GM12878 (cell line): Measurements from ENCODE around the gene CNKSR3. TPM values are rescaled to one million over a fixed set of nuclear protein-coding genes. Genes with fewer than 3 reads are reported as not detected.
A peak's percentile ranks its signal among the peaks of the same experiment; 100 is the strongest.

Source experiments
- ATAC-seq: fragments of 200-7000 bp; cut with Tn5 transposase; 3 replicates; pipeline ENCODE4 v1.9.1; 2020; ENCODE audit warnings: mild to moderate bottlenecking, moderate library complexity
- BruUV-seq: library from RNA; stranded (reverse); fragments of 400-500 nt; replicated peaks from 2 replicates; lab custom pipeline; 2021; lab: Mats Ljungman, UMichigan
- CTCF ChIA-PET: fragments of 300-600 bp; sonication (Branson Sonifier 250); formaldehyde crosslinking; extraction: SDS; loops from one replicate; lab custom pipeline; 2021; ENCODE audit warnings: inconsistent platforms; lab: Yijun Ruan, JAX
- POLR2A ChIA-PET: fragments of 350-600 bp; formaldehyde crosslinking; extraction: SDS; loops from one replicate; lab custom pipeline; 2021; ENCODE audit warnings: inconsistent platforms; lab: Charles Lee
- RAD21 ChIA-PET: fragments of 300-600 bp; sonication (Branson Sonifier 250); formaldehyde crosslinking; loops from one replicate; lab custom pipeline; 2023; ENCODE audit warnings: antibody characterized with exemption; ENCODE audit not compliant: unreplicated experiment; lab: Charles Lee
- SMC1A ChIA-PET: fragments of 300-600 bp; sonication (Branson Sonifier 250); formaldehyde crosslinking; loops from one replicate; lab custom pipeline; 2023; ENCODE audit not compliant: unreplicated experiment, uncharacterized antibody; lab: Charles Lee
- DNase-seq: peaks from one replicate; pipeline ENCODE4 v3.0.0-alpha.2; 2011; ENCODE audit warnings: low read depth, low spot score
- FAIRE-seq: peaks from 3 replicates; lab custom pipeline; 2011; peaks lifted over from hg19 to GRCh38; lab: Jason Lieb, UNC
- H2AFZ ChIP-seq: 2 replicates; pipeline ENCODE4 v1.6.0; 2011; ENCODE audit warnings: low read depth, low read length, control low read depth; ENCODE audit not compliant: control insufficient read depth
- H3K27ac ChIP-seq: 2 replicates; pipeline ENCODE4 v1.5.1; 2011; ENCODE audit warnings: control low read depth; ENCODE audit not compliant: control insufficient read depth, insufficient read depth
- H3K27me3 ChIP-seq, 2 experiments: replicated peaks in 1 of 2; 2 replicates each; pipeline versions ENCODE4 v1.6.0 to v1.6.1; 2011; ENCODE audit warnings: low read length in 1 of 2; ENCODE audit not compliant: control insufficient read depth in 2 of 2, insufficient read depth in 2 of 2
- H3K36me3 ChIP-seq, 2 experiments: 2 replicates each; pipeline ENCODE4 v1.5.1; 2011; ENCODE audit warnings: low read length in 1 of 2; ENCODE audit not compliant: control insufficient read depth in 2 of 2, insufficient read depth in 2 of 2
- H3K4me1 ChIP-seq: 2 replicates; pipeline ENCODE4 v1.6.1; 2011; ENCODE audit warnings: mild to moderate bottlenecking, low read length, moderate library complexity, mixed read lengths; ENCODE audit not compliant: control insufficient read depth, insufficient read depth
- H3K4me2 ChIP-seq: 2 replicates; pipeline ENCODE4 v1.6.0; 2011; ENCODE audit warnings: control low read depth; ENCODE audit not compliant: control insufficient read depth, insufficient read depth
- H3K4me3 ChIP-seq: fragments of 200-600 bp; sonication (generic); 2 replicates; pipeline ENCODE4 v1.5.1; 2016
- H3K79me2 ChIP-seq: 2 replicates; pipeline ENCODE4 v1.6.0; 2011; ENCODE audit warnings: low read length; ENCODE audit not compliant: control insufficient read depth, insufficient read depth
- H3K9ac ChIP-seq: 2 replicates; pipeline ENCODE4 v1.8.0; 2011; ENCODE audit warnings: low read length, control low read depth, mixed read lengths; ENCODE audit not compliant: control insufficient read depth, insufficient read depth
- H3K9me3 ChIP-seq: replicated peaks from 3 replicates; pipeline ENCODE4 v1.5.1; 2011; ENCODE audit warnings: mild to moderate bottlenecking, low read length; ENCODE audit not compliant: control insufficient read depth, insufficient read depth
- H4K20me1 ChIP-seq: 2 replicates; pipeline ENCODE4 v1.6.0; 2011; ENCODE audit not compliant: control insufficient read depth, insufficient read depth
- HCFC1 ChIP-seq: fragments of 150-350 bp; IDR thresholded peaks from 2 replicates; pipeline ENCODE4 v1.6.1; 2014; ENCODE audit warnings: low read length
- RAD21 ChIP-seq: IDR thresholded peaks from 2 replicates; pipeline ENCODE4 v1.6.1; 2011; ENCODE audit warnings: mild to moderate bottlenecking, low read depth, low read length, moderate library complexity; ENCODE audit not compliant: insufficient read depth
- SMC3 ChIP-seq: IDR thresholded peaks from 2 replicates; pipeline ENCODE4 v1.6.1; 2011; ENCODE audit warnings: low read length, improper control_type of control experiment, borderline replicate concordance
- STAT3 ChIP-seq: IDR thresholded peaks from 2 replicates; pipeline ENCODE4 v1.6.1; 2011; ENCODE audit warnings: low read depth, low read length, improper control_type of control experiment
- TBL1XR1 ChIP-seq: IDR thresholded peaks from 2 replicates; pipeline ENCODE4 v1.6.1; 2012; ENCODE audit warnings: low read depth, low read length, improper control_type of control experiment
- WGBS: methylation state at CpG from one replicate; pipeline ENCODE4 v1.1.6; 2016; ENCODE audit warnings: low lambda C conversion rate; ENCODE audit not compliant: insufficient replicate concordance, insufficient coverage; ENCODE audit errors: missing lambda C conversion rate; 5-methylcytosine and 5-hydroxymethylcytosine counted together
- in situ Hi-C: fragments of 300-500 bp; cut with MboI; formaldehyde crosslinking; loops from 9 replicates; pipeline ENCODE4 v1.14.3; 2018; ENCODE audit warnings: mixed read lengths
- intact Hi-C: fragments of 100-400 bp; cut with micrococcal nuclease; formaldehyde crosslinking; loops from one replicate; pipeline ENCODE4 v1.14.2; 2022; ENCODE audit not compliant: unreplicated experiment
- polyA plus RNA-seq, 11 experiments: library from polyadenylated mRNA; depleted of rRNA in 4 of 11; unstranded in 6 of 11; stranded (reverse) in 5 of 11; fragments of >200 nt; fragmentation: Nextera tagmentation in 4 of 11; fragmentation: Illumina TruSeq in 1 of 11; extraction: Ambion mirVana in 4 of 11; extraction: Trizol in 1 of 11; gene quantifications; 1 replicate in 1 of 11; 2 replicates in 10 of 11; pipeline versions ENCODE4 v1.2.1 to v1.2.3, GENCODE V29; 2011 to 2016; ENCODE audit warnings: inconsistent platforms in 2 of 11, missing spikeins in 2 of 11, low read depth in 1 of 11
- total RNA-seq, 4 experiments: library from RNA; depleted of rRNA in 3 of 4; stranded (reverse); fragments of >200 nt in 3 of 4; fragmentation: Illumina TruSeq in 1 of 4; extraction: Trizol in 1 of 4; gene quantifications; 2 replicates each; pipeline versions ENCODE4 v1.2.1 to v1.2.3, GENCODE V29; 2013 to 2021
- TF ChIP-seq, protein P1 (sequence below): IDR thresholded peaks from 2 replicates; pipeline ENCODE4 v1.6.1; 2012; ENCODE audit warnings: improper control_type of control experiment, low read depth, low read length; ENCODE audit not compliant: insufficient replicate concordance
- TF ChIP-seq, protein P2 (sequence below): IDR thresholded peaks from 2 replicates; pipeline ENCODE4 v1.6.1; 2011; ENCODE audit warnings: low read depth, low read length, improper control_type of control experiment, borderline replicate concordance
- TF ChIP-seq, protein P3 (sequence below), 3 experiments: IDR thresholded peaks in 2 of 3; conservative IDR thresholded peaks in 1 of 3; 2 replicates each; pipeline ENCODE4 v1.5.1; 2011; ENCODE audit warnings: low read depth in 3 of 3, low read length in 3 of 3, mild to moderate bottlenecking in 3 of 3, control low read depth in 2 of 3, moderate library complexity in 2 of 3, inconsistent platforms in 1 of 3, mixed read lengths in 1 of 3; ENCODE audit not compliant: control insufficient read depth in 2 of 3, insufficient read depth in 1 of 3; ENCODE audit errors: extremely low read depth in 1 of 3

The CNKSR3 gene
- total and polyA plus RNA-seq, 10 of the 15 experiments (the other 5 are each of a cell fraction or from before 2014, with no cell fraction given): under 0.01 to 0.48 (median 0.12) TPM; not detected in 2

DNA sequence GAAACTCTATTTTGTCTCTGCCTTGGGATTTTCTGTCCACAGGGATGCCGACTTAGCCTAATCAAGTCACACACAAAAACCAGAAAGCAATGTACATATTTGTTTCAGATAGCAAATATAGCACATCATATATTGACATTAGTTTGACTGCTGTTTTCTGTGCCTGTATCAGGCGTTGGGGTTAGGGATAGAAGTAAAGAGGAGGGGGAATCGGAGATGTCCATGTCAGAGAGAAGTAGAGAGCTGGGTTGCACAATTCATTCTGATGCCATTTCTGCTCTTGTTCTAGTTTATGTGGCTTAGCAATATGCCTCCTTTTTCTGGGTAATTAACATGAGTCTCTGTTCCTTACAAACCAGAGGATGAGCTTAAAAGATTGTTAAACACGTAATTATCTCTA lies 139.2 kb downstream of the CNKSR3 start (continued):
- TF ChIP-seq, protein P1, sequence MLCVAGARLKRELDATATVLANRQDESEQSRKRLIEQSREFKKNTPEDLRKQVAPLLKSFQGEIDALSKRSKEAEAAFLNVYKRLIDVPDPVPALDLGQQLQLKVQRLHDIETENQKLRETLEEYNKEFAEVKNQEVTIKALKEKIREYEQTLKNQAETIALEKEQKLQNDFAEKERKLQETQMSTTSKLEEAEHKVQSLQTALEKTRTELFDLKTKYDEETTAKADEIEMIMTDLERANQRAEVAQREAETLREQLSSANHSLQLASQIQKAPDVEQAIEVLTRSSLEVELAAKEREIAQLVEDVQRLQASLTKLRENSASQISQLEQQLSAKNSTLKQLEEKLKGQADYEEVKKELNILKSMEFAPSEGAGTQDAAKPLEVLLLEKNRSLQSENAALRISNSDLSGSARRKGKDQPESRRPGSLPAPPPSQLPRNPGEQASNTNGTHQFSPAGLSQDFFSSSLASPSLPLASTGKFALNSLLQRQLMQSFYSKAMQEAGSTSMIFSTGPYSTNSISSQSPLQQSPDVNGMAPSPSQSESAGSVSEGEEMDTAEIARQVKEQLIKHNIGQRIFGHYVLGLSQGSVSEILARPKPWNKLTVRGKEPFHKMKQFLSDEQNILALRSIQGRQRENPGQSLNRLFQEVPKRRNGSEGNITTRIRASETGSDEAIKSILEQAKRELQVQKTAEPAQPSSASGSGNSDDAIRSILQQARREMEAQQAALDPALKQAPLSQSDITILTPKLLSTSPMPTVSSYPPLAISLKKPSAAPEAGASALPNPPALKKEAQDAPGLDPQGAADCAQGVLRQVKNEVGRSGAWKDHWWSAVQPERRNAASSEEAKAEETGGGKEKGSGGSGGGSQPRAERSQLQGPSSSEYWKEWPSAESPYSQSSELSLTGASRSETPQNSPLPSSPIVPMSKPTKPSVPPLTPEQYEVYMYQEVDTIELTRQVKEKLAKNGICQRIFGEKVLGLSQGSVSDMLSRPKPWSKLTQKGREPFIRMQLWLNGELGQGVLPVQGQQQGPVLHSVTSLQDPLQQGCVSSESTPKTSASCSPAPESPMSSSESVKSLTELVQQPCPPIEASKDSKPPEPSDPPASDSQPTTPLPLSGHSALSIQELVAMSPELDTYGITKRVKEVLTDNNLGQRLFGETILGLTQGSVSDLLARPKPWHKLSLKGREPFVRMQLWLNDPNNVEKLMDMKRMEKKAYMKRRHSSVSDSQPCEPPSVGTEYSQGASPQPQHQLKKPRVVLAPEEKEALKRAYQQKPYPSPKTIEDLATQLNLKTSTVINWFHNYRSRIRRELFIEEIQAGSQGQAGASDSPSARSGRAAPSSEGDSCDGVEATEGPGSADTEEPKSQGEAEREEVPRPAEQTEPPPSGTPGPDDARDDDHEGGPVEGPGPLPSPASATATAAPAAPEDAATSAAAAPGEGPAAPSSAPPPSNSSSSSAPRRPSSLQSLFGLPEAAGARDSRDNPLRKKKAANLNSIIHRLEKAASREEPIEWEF: no peak
- TF ChIP-seq STAT3 (no peak), HCFC1 (no peak)
- TF ChIP-seq, protein P2, sequence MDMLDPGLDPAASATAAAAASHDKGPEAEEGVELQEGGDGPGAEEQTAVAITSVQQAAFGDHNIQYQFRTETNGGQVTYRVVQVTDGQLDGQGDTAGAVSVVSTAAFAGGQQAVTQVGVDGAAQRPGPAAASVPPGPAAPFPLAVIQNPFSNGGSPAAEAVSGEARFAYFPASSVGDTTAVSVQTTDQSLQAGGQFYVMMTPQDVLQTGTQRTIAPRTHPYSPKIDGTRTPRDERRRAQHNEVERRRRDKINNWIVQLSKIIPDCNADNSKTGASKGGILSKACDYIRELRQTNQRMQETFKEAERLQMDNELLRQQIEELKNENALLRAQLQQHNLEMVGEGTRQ: no peak

DNA sequence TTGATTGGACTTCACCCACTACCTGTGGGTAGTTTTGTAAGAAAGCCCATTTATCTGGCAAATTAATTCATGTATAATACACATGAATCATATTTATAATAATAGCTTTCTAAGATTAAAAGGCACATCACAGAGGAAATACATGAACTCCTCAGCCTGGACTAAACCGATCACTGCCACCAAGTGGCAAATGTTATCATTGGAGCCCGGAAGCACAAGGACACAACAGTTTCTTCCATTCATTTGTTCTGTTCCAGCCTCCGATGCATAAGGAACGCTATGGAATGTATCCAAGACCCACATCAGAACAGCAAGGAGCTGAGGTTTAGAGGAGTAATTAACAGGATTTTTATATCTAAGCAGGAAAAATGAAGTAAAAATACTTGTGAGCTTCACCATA lies 139.9 kb downstream of the CNKSR3 start:
- Histone ChIP-seq H3K9me3 (no peaks in the 10 kb centered on the region), H2AFZ (no peak overlapping the region), H3K27me3 (no peaks in the 10 kb centered on the region; a peak in 1 of 4 replicates), H3K9ac (no peak overlapping the region), H4K20me1 (no peaks in the 10 kb centered on the region), H3K27ac (no peak overlapping the region), H3K36me3 (no peaks in the 10 kb centered on the region), H3K79me2 (no peaks in the 10 kb centered on the region), H3K4me2 (no peak overlapping the region), H3K4me1 (no peaks in the 10 kb centered on the region), H3K4me3 (no peak overlapping the region)
- BruUV-seq: no TSS peak
- TF ChIP-seq, protein P3, sequence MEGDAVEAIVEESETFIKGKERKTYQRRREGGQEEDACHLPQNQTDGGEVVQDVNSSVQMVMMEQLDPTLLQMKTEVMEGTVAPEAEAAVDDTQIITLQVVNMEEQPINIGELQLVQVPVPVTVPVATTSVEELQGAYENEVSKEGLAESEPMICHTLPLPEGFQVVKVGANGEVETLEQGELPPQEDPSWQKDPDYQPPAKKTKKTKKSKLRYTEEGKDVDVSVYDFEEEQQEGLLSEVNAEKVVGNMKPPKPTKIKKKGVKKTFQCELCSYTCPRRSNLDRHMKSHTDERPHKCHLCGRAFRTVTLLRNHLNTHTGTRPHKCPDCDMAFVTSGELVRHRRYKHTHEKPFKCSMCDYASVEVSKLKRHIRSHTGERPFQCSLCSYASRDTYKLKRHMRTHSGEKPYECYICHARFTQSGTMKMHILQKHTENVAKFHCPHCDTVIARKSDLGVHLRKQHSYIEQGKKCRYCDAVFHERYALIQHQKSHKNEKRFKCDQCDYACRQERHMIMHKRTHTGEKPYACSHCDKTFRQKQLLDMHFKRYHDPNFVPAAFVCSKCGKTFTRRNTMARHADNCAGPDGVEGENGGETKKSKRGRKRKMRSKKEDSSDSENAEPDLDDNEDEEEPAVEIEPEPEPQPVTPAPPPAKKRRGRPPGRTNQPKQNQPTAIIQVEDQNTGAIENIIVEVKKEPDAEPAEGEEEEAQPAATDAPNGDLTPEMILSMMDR (IDR thresholded peaks at IDR 0.05 in 2 of 3, conservative IDR thresholded peaks at IDR 0.05 in 1 of 3; ENCODE audit: control insufficient read depth in 2 of 3, extremely low read depth in 1 of 3, insufficient read depth in 1 of 3, low read depth in 3 of 3, low read length in 3 of 3): peak; percentile 38 to 55 (median 41); a peak in 5 of 6 replicates
- TF ChIP-seq SMC3 (peak; percentile 51; the same call in 1 of the 2 replicates), TBL1XR1 (no peak), RAD21 (peak; percentile 53)
- RAD21 ChIA-PET: interaction anchor here (1.1 to 1.8 kb wide), 3 partner anchors 93 to 213 kb away, joined by 3 to 8 read pairs (median 3); no protein-coding TSS in a partner anchor
- POLR2A ChIA-PET: no interaction called here
- in situ Hi-C loops: no loop called here
- FAIRE-seq (peak; percentile 23), ATAC-seq (peak; percentile 68), DNase-seq (no peak)
- intact Hi-C loops: loop anchor here (1.0 kb wide), 1 partner anchor 216 kb away; no protein-coding TSS in a partner anchor
- 2% methylated on average over 4 of the region's 4 CpGs for WGBS
- SMC1A ChIA-PET: interaction anchor here (0.7 to 4.6 kb wide), 8 partner anchors 16 to 218 kb away, joined by 3 to 28 read pairs (median 4); no protein-coding TSS in a partner anchor
- CTCF ChIA-PET: interaction anchor here (0.6 to 2.5 kb wide), 12 partner anchors 16 to 1517 kb away, joined by 3 to 25 read pairs (median 5); no protein-coding TSS in a partner anchor
